ENCODE data around the gene ARL8B. TPM values are rescaled to one million over a fixed set of nuclear protein-coding genes. Genes with fewer than 3 reads are reported as not detected.

ARL8B gene
- total RNA-seq, 1 experiment from 2014 or later: 41.0 TPM

GRCh38 chr3:5187920-5188418 is 65.9 kb downstream of the ARL8B start:
- H3K4me3 ChIP-seq: peak overlapping the region; percentile 84
- no peaks in the 10 kb centered on the region for H3K27me3 ChIP-seq
- H3K9me3 ChIP-seq: no peaks in the 10 kb centered on the region
- peak; percentile 39 for DNase-seq
- H3K36me3 ChIP-seq: no peaks in the 10 kb centered on the region; the same call in 1 of the 2 replicates

GRCh38 chr3:5188419-5189221 is 66.5 kb downstream of the ARL8B start:
- no peaks in the 10 kb centered on the region for H3K9me3 ChIP-seq
- no peaks in the 10 kb centered on the region for H3K27me3 ChIP-seq
- no peaks in the 10 kb centered on the region; the same call in 1 of the 2 replicates for H3K36me3 ChIP-seq
- H3K4me3 ChIP-seq: peak overlapping the region; percentile 84
- no peak for DNase-seq

DNA sequence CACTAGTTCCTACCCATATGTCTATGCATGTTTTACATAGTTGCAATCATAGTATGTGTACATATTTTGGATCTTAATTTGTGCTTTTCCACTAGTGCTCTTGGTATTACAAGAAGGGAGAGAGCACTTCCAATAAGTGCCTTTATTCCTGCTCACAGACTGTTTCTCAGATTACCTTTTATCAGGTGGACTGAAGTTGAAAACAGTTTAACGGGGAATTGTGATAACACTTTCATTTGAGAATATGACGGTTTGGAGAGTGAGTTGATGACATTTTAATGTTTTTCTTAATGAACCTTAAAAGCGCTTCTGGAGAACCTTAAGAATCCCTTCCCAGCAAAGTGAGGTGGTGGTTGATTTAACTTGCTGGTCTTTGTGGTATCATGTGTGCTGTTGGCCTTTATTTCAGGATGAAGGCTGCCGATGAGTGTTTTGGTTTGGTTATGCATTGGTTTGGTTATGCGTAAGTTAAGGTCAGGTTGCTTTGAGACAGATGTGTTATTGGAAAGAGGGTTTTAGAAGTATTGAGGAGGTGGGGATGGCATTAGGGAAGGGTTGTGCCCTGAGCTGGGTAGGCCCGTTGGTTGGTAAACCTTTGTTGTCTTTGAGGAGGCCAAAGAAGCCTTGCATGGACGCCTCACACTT is 68.2 kb downstream of the ARL8B start:
- no peaks in the 10 kb centered on the region for H3K9me3 ChIP-seq
- no peak overlapping the region for H3K4me3 ChIP-seq

GRCh38 chr3:5191555-5192304 is 69.6 kb downstream of the ARL8B start:
- Histone ChIP-seq H3K9me3 (no peaks in the 10 kb centered on the region), H3K36me3 (no peaks in the 10 kb centered on the region; the same call in 1 of the 2 replicates), H3K4me3 (no peak overlapping the region), H3K27me3 (no peaks in the 10 kb centered on the region)
- DNase-seq: no peak

More for the DNA sequence above, 68.2 kb downstream of the ARL8B start:
- no peak for DNase-seq
- Histone ChIP-seq H3K27me3 (no peaks in the 10 kb centered on the region), H3K36me3 (no peaks in the 10 kb centered on the region; the same call in 1 of the 2 replicates)

GRCh38 chr3:5192571-5193365 is 70.7 kb downstream of the ARL8B start:
- DNase-seq: no peak
- no peaks in the 10 kb centered on the region for H3K9me3 ChIP-seq
- no peaks in the 10 kb centered on the region for H3K27me3 ChIP-seq
- no peak overlapping the region for H3K4me3 ChIP-seq
- H3K36me3 ChIP-seq: no peaks in the 10 kb centered on the region; the same call in 1 of the 2 replicates

DNA sequence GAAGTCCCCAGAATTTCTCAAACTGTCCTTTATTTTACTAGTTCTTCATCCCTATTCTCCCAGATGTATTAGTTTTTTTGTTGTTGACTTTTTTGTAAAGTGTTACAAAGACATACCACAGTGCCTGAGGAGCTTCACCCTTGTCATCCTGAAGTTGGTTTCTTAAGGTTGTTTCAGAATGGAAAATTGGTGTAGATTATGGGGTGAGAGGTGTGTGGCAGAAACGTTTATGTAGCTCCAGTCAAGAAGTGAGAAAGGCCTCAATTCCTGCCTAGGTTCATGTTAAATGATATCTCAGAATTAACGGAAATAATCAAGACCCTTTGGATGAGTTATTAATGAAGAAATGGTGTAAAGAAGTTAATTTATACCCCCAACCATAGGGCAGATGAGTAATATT is 72.2 kb downstream of the ARL8B start:
- no peaks in the 10 kb centered on the region; the same call in 1 of the 2 replicates for H3K36me3 ChIP-seq
- no peaks in the 10 kb centered on the region for H3K9me3 ChIP-seq

GRCh38 chr3:5194801-5195509 is 72.9 kb downstream of the ARL8B start:
- Histone ChIP-seq H3K4me3 (no peak overlapping the region), H3K9me3 (no peaks in the 10 kb centered on the region), H3K27me3 (no peaks in the 10 kb centered on the region), H3K36me3 (no peaks in the 10 kb centered on the region; the same call in 1 of the 2 replicates)
- peak; percentile 12 for DNase-seq

More for the DNA sequence above, 72.2 kb downstream of the ARL8B start:
- Histone ChIP-seq H3K27me3 (no peaks in the 10 kb centered on the region), H3K4me3 (no peak overlapping the region)
- no peak for DNase-seq

- Histone ChIP-seq H3K9me3 (no peaks in the 10 kb centered on the region), H3K36me3 (no peaks in the 10 kb centered on the region; the same call in 1 of the 2 replicates), H3K4me3 (no peak overlapping the region), H3K27me3 (no peaks in the 10 kb centered on the region)
- peak; percentile 51 for DNase-seq
Observed at GRCh38 chr3:5195605-5196004, 73.5 kb downstream of the ARL8B start.

DNA sequence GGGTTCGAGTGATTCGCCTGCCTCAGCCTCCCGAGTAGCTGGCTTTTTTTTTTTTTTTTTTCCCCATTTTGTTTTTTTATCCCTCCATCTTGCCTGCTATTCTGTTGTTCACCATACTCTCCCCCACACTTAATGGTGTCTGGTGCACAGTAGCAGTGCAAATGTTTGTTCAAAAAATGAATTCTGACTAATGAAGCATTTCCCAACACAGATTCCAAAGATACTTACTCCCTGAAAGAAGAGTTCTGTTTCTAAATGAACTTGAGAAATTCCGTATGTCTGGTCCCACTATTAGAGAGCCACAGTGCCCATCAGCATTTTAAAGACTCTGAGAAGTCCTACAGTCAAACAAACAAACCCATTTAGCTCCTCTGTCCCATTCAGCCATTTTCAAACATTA is 74.9 kb downstream of the ARL8B start:
- H3K36me3 ChIP-seq: no peaks in the 10 kb centered on the region
- no peaks in the 10 kb centered on the region for H3K9me3 ChIP-seq
- no peaks in the 10 kb centered on the region for H3K27me3 ChIP-seq
- no peak overlapping the region for H3K4me3 ChIP-seq
- DNase-seq: no peak

- Histone ChIP-seq H3K4me3 (no peak overlapping the region), H3K9me3 (no peaks in the 10 kb centered on the region), H3K36me3 (no peaks in the 10 kb centered on the region), H3K27me3 (no peaks in the 10 kb centered on the region)
- DNase-seq: no peak
Observed at GRCh38 chr3:5197470-5198312, 75.6 kb downstream of the ARL8B start.

- H3K36me3 ChIP-seq: peaks cover 4% of the 10 kb centered on the region
- H3K9me3 ChIP-seq: no peaks in the 10 kb centered on the region
- no peak for DNase-seq
- H3K27me3 ChIP-seq: no peaks in the 10 kb centered on the region
- H3K4me3 ChIP-seq: no peak overlapping the region
Observed at GRCh38 chr3:5198313-5198677, 76.2 kb downstream of the ARL8B start.

DNA sequence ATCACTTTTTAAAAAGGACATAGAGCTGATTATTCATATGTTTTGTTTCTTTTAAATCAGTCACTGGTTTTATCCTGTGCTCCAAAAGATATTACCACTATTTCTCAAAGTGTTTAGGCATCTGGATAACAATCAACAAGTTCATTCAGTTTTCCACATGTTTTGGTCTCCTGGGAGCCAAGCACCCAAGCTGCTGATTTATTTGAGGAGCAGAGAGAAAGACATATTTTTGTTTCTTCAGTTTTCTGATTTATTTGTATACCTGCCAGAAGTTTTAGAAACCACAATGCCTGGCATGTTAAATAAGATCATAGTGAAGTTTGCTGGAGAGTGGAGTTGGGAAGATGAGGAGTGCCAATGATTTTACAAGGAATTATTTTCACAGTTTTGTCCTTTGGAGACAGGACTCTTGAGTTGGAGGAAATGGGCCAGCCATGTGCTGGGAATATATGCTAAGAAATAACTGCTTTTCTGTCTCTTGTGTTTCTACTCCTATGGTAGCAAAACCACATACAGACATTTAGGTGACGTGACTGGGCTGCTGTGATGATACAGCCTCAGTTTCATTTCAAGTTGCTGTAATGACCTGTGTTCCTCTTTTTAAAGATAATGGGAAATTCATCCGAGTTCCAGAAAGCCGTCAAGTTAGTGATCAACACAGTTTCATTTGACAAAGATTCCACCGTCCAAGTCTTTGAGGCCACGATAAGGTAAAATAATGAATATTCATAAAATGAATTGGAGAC is 77.1 kb downstream of the ARL8B start:
- Histone ChIP-seq H3K36me3 (peaks cover 5% of the 10 kb centered on the region), H3K9me3 (no peaks in the 10 kb centered on the region), H3K27me3 (no peaks in the 10 kb centered on the region), H3K4me3 (no peak overlapping the region)
- no peak for DNase-seq

DNA sequence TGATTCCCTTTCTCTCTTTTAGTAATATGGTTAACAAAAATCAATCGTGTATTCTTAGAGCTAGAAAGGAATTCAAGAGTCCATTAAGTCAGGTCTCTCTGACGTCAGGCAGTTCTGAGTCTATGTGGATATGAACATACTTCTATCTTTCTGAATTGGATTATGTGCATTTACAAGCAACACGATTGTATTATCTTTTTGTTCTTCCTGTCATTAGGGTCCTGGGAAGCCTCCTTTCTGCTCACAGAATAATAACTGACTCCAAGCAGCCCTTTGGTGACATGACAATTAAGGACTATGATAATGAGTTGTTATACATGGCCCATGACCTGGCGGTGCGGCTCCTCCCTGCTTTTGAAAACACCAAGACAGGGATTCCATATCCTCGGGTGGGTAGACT is 79.4 kb downstream of the ARL8B start:
- Histone ChIP-seq H3K27me3 (no peaks in the 10 kb centered on the region), H3K4me3 (no peak overlapping the region), H3K9me3 (no peaks in the 10 kb centered on the region), H3K36me3 (peaks cover 5% of the 10 kb centered on the region)
- no peak for DNase-seq

DNA sequence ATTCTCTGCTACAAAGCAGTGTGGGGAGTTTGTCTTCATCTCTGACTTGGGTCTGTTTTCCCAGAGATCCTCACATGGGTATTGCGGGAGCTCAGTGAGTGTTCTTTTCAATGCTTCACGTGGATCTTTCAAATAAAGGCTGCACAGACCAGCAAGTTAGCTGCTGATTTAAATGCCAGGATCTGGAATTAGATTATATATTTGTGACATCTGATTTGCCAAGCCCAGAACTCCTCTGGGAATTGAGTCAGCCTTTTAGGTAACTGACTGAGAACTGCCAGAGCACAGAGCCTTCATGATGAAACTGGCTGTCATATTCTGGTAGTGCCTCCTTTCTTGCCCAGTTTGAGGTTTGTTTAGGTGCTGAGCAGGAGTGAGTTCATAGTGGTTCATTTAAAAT is 80.1 kb downstream of the ARL8B start:
- H3K9me3 ChIP-seq: no peaks in the 10 kb centered on the region
- H3K4me3 ChIP-seq: no peak overlapping the region
- H3K36me3 ChIP-seq: peaks cover 7% of the 10 kb centered on the region
- H3K27me3 ChIP-seq: no peaks in the 10 kb centered on the region
- DNase-seq: no peak

Data from MG63 (cell line).